Esophagus squamous epithelium (tissue), 5 donors: Measurements from ENCODE around the gene SMTNL2. TPM values are rescaled to one million over a fixed set of nuclear protein-coding genes. Genes with fewer than 3 reads are reported as not detected.

Experiments used
- DNase-seq: peaks from one replicate; lab custom pipeline; 2025; lab: John Stamatoyannopoulos, UW
- H3K27ac ChIP-seq, 4 donors: fragments of 200-600 bp; sonication (generic); one replicate each; pipeline ENCODE4 v1.5.1; 2016 to 2019; ENCODE audit warnings: mild to moderate bottlenecking in 1 of 4
- H3K27me3 ChIP-seq, 4 donors: fragments of 200-600 bp; sonication (generic); 1 replicate in 3 of 4; 2 replicates in 1 of 4; pipeline versions ENCODE4 v1.5.1 to v1.6.0; 2017 to 2021; ENCODE audit warnings: antibody characterized with exemption in 1 of 4
- H3K36me3 ChIP-seq, 3 donors: fragments of 200-600 bp; sonication (generic); one replicate each; pipeline ENCODE4 v1.5.1; 2016 to 2019
- H3K4me1 ChIP-seq, 3 donors: fragments of 200-600 bp; sonication (generic); one replicate each; pipeline ENCODE4 v1.5.1; 2017 to 2019
- H3K4me3 ChIP-seq, 4 donors: fragments of 200-600 bp; sonication (generic); 1 replicate in 3 of 4; 2 replicates in 1 of 4; pipeline ENCODE4 v1.5.1; 2016 to 2019; ENCODE audit warnings: mild to moderate bottlenecking in 2 of 4, moderate library complexity in 1 of 4
- H3K9me3 ChIP-seq, 3 donors: fragments of 200-600 bp; sonication (generic); one replicate each; pipeline ENCODE4 v1.5.1; 2016 to 2019
- POLR2A ChIP-seq, 4 donors: fragments of 450-650 bp; IDR thresholded peaks; one replicate each; pipeline ENCODE4 v1.6.1; 2017; ENCODE audit warnings: antibody characterized with exemption in 4 of 4, mild to moderate bottlenecking in 4 of 4, moderate library complexity in 3 of 4
- WGBS, 2 donors: methylation state at CpG; one replicate each; pipeline ENCODE4 v1.1.5; 2018; 5-methylcytosine and 5-hydroxymethylcytosine counted together
- intact Hi-C: fragments of 100-400 bp; cut with DNase I; formaldehyde crosslinking; loops from one replicate; pipeline ENCODE4 v1.15.0; 2022
- total RNA-seq, 4 donors: library from RNA; depleted of rRNA; stranded (reverse); fragments of >200 nt; gene quantifications; one replicate each; pipeline ENCODE4 v1.1.0, GENCODE V29; 2016
- TF ChIP-seq, protein P1 (sequence below), 6 experiments: fragments of 450-650 bp in 4 of 6; fragments of 200-600 bp in 2 of 6; sonication (generic) in 2 of 6; IDR thresholded peaks; one replicate each; pipeline ENCODE4 v1.5.1; 2016 to 2019; ENCODE audit warnings: antibody characterized with exemption in 6 of 6, mild to moderate bottlenecking in 4 of 6, moderate library complexity in 4 of 6
- donor health status: DM: yes; HTN: yes; CAD: no.

The SMTNL2 gene
- total RNA-seq, 4 donors from 2014 or later, result 0.41 to 0.76 (median 0.69) TPM

DNA sequence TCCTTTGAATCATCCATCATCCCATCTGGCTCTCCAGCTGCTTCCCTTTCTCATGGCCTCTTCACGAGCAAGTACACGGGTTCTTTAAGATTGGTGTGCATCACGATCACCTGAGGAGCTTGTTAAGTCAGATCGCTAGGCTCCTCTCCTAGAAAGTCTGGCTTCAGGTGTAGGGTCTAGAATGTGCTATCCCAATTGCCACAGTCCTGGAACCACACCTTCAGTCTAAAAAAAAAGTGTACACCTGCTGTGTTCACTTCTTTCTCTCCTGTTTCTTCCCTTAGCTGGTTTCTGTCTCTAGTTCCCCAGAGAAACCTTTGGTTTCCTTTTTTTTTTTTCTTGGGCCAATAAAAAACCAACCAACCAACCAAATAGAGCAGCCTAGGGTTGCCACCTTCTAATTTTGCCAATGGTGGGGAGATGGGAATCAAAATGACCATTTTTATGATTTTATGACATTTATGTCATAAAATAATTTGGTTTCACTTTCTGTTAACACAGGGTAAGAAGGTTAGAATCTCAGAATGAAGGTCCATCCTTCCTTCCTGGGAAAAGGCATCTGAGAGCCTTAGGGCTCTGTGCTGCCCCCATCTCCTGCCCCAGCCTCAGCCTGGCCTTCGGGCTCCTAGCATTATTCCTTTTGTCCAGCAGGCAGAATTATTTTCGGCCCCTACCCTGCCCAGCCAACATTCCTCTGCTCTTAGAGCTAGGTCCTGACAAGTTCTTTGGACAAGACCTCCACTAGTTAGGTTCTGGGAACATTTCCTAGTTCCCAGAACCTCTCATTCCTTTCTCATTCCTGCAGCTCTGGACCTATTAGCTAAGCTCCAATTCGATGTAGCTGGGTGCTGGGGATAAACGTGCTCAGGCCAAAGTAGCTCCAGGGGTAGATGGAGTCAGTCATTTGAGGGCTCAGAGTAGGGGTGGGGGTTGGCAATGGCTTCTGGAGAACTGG lies 22.0 kb upstream of the SMTNL2 start:
- DNase-seq, result no peak
- peaks cover 0 to 10% (median 0%) of the 10 kb centered on the region in 3 donors for H3K36me3 ChIP-seq
- peak overlapping the region in 3 of 4 donors; percentile 41 to 53 (median 41) for H3K27ac ChIP-seq
- WGBS, 2 donors, result 53 to 61% methylated on average over 8 of the region's 8 CpGs
- H3K4me1 ChIP-seq, result peaks cover 0 to 61% (median 24%) of the 10 kb centered on the region in 3 donors
- H3K9me3 ChIP-seq, result no peaks in the 10 kb centered on the region
- no peak overlapping the region for H3K4me3 ChIP-seq
- H3K27me3 ChIP-seq, result no peaks in the 10 kb centered on the region
- TF ChIP-seq POLR2A (IDR thresholded peaks at IDR 0.05), result no peak
- intact Hi-C loops, result no loop called here

DNA sequence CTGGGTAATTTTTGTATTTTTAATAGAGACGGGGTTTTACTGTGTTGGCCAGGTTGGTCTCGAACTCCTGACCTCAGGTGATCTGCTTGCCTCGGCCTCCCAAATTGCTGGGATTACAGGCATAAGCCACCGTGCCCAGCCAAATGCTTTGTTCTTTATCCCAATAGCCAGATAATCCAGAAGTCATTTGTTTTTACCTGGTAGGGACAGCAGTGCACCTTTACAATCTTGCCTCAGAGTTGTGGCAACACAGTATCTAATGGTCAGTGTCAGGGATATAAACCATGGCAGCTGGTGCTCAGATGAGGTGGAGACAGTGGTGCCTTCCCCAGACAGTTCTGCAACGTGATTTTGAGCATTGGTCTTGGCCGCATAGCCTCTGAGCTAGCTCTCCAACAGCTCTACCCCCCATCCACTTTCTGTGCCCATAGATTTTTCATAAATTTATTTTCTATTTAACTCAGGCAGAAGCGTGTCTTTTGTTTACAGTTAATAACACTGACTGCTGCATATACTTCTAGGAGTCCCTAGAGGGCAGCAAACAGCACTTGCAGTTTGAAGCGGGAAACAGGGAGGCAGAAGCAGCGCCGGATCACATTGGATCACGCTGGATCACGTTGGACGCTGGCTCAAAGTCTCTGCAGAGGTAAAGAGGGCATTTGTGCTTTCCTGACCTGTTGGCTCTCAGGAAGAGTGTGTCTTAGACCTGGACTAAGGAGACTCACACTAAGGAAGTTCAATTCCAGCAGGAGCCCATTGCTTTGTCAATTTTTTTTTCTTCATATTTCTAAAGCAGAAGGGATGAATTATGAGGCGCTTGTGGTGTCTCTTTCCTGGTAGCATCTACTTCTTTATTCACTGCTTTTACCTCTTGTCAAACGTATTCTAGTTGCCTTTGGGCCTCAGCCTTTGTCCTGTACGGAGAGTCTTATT lies 18.9 kb upstream of the SMTNL2 start:
- Histone ChIP-seq H3K27me3 (no peaks in the 10 kb centered on the region), H3K27ac (no peak overlapping the region), H3K4me1 (peaks cover 0 to 37% (median 15%) of the 10 kb centered on the region in 3 donors), H3K4me3 (no peak overlapping the region), H3K36me3 (no peaks in the 10 kb centered on the region), H3K9me3 (no peaks in the 10 kb centered on the region)
- TF ChIP-seq POLR2A (IDR thresholded peaks at IDR 0.05), result no peak
- TF ChIP-seq, protein P1, sequence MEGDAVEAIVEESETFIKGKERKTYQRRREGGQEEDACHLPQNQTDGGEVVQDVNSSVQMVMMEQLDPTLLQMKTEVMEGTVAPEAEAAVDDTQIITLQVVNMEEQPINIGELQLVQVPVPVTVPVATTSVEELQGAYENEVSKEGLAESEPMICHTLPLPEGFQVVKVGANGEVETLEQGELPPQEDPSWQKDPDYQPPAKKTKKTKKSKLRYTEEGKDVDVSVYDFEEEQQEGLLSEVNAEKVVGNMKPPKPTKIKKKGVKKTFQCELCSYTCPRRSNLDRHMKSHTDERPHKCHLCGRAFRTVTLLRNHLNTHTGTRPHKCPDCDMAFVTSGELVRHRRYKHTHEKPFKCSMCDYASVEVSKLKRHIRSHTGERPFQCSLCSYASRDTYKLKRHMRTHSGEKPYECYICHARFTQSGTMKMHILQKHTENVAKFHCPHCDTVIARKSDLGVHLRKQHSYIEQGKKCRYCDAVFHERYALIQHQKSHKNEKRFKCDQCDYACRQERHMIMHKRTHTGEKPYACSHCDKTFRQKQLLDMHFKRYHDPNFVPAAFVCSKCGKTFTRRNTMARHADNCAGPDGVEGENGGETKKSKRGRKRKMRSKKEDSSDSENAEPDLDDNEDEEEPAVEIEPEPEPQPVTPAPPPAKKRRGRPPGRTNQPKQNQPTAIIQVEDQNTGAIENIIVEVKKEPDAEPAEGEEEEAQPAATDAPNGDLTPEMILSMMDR (IDR thresholded peaks at IDR 0.05), result peak; percentile 63 to 81 (median 76)
- intact Hi-C loops, result loop anchor here (5.0 kb wide), 1 partner anchor 57 kb away; no protein-coding TSS in a partner anchor
- no peak for DNase-seq
- WGBS, 2 donors, result 27 to 36% methylated on average over 14 to 16 of the region's 16 CpGs

DNA sequence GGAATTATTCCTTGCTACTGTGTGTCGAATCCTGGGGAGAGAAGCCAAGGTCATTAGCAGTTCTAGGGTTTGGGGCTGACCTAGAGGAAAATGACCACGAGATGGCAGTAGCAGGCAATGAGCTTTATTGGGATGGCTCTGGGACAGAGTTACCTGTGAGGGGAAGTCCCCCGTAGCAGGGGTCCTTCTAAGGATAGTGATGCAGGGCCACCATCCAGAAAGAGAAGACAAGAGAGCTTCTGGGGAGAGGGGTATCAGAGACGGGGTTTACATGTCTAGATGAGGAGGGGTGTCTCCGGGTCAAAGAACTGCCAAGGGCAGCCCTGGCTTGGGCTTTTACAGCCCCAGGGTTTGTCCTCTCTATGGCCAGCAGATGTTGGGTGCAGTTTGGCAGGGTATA lies 17.5 kb upstream of the SMTNL2 start:
- no peaks in the 10 kb centered on the region for H3K9me3 ChIP-seq
- intact Hi-C loops, result loop anchor here (5.0 kb wide), 1 partner anchor 56 kb away; no protein-coding TSS in a partner anchor
- no peaks in the 10 kb centered on the region for H3K27me3 ChIP-seq
- no peak for DNase-seq
- no peak for TF ChIP-seq POLR2A (IDR thresholded peaks at IDR 0.05)
- TF ChIP-seq, protein P1 (IDR thresholded peaks at IDR 0.05), result peak; percentile 45 to 83 (median 68)
- H3K36me3 ChIP-seq, result no peaks in the 10 kb centered on the region
- no peak overlapping the region for H3K4me3 ChIP-seq
- WGBS, 2 donors, result 10 to 43% methylated on average over 2 to 5 of the region's 5 CpGs
- H3K4me1 ChIP-seq, result peaks cover 0 to 24% (median 9%) of the 10 kb centered on the region in 3 donors
- no peak overlapping the region for H3K27ac ChIP-seq

DNA sequence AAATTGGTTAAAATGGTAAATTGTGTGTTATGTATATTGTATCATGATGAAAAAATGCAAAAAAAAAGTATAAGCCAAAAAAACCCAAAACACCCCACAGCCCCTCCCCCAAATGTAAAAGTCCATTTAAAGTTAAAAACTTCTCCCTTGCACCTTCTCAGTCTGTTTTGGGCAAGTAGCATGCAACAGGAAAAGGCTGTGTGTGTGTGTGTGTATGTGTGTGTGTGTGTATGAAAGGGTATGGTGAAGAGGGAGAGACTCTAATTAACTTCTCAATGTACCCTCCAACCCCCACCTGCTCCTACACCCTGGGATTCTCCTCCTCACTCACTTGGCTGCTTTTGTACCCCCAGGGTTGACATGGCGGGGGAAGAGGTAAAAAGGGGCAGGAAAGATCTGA lies 14.7 kb upstream of the SMTNL2 start:
- no peaks in the 10 kb centered on the region for H3K36me3 ChIP-seq
- DNase-seq, result no peak
- TF ChIP-seq, protein P1 (IDR thresholded peaks at IDR 0.05), result no peak
- no peak for TF ChIP-seq POLR2A (IDR thresholded peaks at IDR 0.05)
- no peaks in the 10 kb centered on the region for H3K27me3 ChIP-seq
- H3K9me3 ChIP-seq, result no peaks in the 10 kb centered on the region
- H3K27ac ChIP-seq, result no peak overlapping the region
- WGBS, 2 donors, result 25 to 86% methylated on average over 1 of the region's 1 CpG
- peaks cover 0 to 18% (median 4%) of the 10 kb centered on the region in 3 donors for H3K4me1 ChIP-seq
- no peak overlapping the region for H3K4me3 ChIP-seq
- intact Hi-C loops, result loop anchor here (5.0 kb wide), 1 partner anchor 53 kb away; no protein-coding TSS in a partner anchor

DNA sequence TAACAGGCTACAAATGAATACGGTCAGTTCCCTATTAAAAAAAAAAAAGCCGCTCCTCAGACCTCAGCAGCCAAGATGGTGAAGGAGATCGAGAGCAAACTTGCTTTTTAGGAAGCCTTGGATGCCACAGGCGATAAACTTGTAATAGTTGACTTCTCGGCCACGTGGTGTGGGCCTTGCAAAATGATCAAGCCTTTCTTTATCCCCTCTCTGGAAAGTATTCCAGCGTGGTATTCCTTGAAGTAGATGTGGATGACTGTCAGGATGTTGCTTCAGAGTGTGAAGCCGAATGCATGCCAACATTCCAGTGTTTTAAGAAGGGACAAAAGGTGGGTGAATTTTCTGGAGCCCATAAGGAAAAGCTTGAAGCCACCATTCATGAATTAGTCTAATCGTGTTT lies 12.2 kb upstream of the SMTNL2 start:
- peaks cover 0 to 5% (median 0%) of the 10 kb centered on the region in 3 donors for H3K4me1 ChIP-seq
- TF ChIP-seq, protein P1 (IDR thresholded peaks at IDR 0.05), result no peak
- no peak for TF ChIP-seq POLR2A (IDR thresholded peaks at IDR 0.05)
- no peak overlapping the region for H3K27ac ChIP-seq
- H3K36me3 ChIP-seq, result no peaks in the 10 kb centered on the region
- no peaks in the 10 kb centered on the region for H3K27me3 ChIP-seq
- no peak overlapping the region for H3K4me3 ChIP-seq
- no peak for DNase-seq
- H3K9me3 ChIP-seq, result no peaks in the 10 kb centered on the region
- intact Hi-C loops, result no loop called here
- 70 to 71% methylated on average over 9 of the region's 9 CpGs for WGBS, 2 donors
